Effector CD4-positive, alpha-beta T cell (primary cell): ENCODE data around the gene CRYL1.

ENCODE experiments used
- DNase-seq: peaks from one replicate; pipeline ENCODE4 v3.0.0-alpha.2; 2020

The CRYL1 gene

DNA sequence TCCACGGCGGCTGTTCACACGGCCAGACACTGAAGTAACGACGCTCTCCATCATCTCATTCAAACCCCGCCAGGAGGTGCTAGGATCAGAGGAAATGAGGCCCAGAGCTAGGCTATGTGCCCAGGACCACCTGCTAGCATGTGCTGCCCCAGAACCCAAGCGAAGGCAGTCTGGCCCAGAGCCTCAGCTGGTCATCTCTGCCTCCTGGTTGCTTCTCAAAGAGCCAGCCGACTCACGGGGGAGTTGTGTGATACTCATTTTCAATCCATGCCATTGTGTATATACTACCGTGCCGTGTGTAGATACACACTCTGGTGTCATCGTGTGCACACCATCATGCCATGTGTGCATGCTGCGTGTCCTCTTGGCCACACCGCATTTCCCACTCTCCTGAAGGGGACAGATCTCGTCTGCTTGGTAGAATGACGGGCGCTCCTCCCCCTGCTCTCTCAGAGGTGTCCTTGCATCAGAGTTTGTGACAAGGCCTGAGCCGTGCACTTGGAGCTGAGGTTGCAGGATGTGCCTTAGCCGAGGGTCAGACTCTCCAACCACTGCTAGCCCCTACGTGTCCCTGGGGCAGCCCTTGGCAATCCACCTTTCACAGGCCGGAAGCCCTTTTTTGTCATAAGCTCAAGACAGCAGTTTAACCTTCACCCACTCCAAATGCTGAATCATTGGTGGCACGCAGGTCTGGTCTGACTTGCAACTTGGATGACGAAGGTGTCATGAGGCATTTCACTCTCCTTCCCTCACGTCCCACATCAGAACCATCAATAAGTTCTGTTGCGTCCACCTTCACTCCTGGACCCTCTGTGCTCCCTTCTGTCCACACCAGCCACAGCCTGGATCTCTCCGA lies 130.4 kb downstream of the CRYL1 start:
- no peak for DNase-seq

DNA sequence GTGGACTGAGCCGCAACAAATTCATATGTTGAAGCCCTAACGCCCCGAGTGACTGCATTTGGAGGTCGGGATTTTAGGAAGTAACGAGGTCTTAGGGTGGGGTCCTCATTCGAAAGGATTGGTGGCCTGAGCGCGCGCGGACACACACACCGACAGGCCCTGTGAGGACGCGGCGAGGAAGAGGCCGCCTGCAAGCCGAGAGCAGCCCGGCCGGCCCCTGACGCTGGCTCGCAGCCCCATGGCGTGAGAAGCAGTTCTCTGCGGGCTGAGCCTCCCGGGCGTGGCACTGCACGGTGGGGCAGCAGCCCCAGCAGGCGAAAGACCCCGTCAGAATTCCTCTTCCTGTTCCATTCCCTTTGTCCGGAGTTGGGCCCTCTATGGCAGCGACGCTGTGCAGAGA lies 131.2 kb downstream of the CRYL1 start:
- DNase-seq, result no peak

GRCh38 chr13:20394169-20394501 lies 131.5 kb downstream of the CRYL1 start:
- DNase-seq, result no peak

- no peak for DNase-seq
These were observed 132.1 kb downstream of the CRYL1 start for GRCh38 chr13:20393273-20394168.

DNA sequence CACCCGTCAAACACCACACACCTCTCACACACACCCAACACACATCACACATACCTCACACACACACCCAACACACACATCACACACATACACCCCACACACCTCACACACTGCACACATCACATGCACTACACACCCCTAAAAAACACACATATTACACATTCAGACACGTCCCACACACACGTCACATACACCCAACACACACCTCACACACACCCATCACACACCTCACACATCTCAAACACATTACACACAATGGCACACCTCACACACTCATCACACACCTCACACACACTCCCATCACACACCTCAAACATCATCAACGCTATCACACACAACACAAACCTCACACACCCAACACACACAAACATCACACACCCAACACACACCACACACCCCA lies 133.1 kb downstream of the CRYL1 start:
- DNase-seq, result no peak

- DNase-seq, result no peak
These were observed 133.8 kb downstream of the CRYL1 start for GRCh38 chr13:20391597-20392452.

- DNase-seq, result no peak
These were observed 135.0 kb downstream of the CRYL1 start for GRCh38 chr13:20390526-20391175.

GRCh38 chr13:20389696-20390525 lies 135.7 kb downstream of the CRYL1 start:
- DNase-seq, result no peak

DNA sequence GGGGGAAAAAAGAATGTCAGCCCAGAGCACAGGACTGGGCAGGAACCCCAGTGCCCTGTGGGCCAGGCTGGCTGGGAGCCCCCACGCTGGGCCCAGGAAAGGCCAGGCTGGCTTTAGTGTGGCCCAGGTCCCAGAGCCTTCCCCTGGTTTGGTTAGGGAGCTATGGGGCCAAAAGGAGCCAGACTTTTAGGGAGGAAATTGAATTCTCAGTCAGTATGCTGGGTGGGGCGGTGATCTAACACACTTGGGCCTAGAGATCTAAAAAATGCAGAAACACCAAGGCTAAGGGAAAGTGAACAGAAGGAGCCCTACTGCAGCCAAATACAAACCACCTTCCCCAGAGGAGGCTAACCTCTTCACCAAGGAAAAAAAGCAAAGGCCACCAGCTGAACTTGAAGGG lies 137.5 kb downstream of the CRYL1 start:
- DNase-seq, result no peak

GRCh38 chr13:20387441-20387971 lies 138.2 kb downstream of the CRYL1 start:
- no peak for DNase-seq

DNA sequence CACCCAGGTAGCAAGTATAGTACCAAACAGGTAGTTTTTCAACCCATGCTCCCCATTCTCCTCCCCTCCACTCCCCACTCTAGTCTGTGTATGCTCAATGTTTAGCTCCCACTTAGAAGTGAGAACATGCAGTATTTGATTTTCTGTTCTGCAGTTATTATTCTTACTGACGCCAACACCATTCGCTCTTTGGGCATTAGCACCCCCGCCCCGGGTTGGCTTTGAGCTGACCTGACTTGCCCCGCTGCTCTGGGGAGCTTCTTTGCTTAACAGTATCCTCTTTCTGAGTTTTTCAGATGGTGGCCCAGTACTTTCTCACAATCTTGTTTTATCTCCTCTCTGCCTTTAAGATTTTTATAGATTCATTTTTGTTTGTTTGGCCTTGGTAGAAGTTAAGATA lies 138.7 kb downstream of the CRYL1 start:
- no peak for DNase-seq

GRCh38 chr13:20383058-20383457 lies 142.6 kb downstream of the CRYL1 start:
- no peak for DNase-seq

GRCh38 chr13:20381401-20381800 lies 144.3 kb downstream of the CRYL1 start:
- DNase-seq, result no peak

- no peak for DNase-seq
These were observed 146.9 kb downstream of the CRYL1 start for GRCh38 chr13:20378721-20379120.

DNA sequence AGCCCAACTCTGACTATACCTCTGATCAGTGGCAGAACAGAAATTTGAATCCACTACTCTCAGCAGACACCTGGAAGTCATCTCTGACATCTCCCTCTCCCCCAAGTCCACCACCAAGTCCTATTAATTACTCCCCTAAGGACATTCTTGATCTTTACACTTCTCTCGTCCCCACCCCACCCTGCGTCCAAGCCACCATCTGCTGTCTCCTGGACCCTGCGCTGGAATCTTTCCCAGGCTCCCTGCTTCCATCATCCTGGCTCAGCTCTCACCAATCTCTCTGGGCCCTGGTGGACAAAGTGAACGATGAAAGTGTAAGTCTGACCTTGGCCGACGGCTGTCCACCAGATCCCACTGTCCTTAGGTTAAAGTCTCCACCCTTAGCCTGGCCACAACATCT lies 147.9 kb downstream of the CRYL1 start:
- no peak for DNase-seq

DNA sequence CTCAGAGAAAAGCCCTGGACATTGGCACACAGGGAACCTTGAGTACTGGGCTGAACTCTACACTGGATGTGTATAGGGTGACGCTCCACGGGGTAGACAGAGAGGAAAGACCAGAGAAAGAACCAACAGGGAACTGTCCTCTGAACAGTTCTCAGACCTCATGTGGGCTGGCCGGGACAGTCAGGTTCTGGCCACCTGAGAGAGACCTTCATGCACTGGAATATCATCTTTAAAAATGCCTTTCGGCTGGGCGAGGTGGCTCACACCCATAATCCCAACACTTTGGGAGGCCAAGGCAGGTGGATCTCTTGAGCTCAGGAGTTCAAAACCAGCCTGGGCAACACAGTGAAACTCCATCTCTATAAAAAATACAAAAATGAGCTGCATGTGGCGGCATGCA lies 149.8 kb downstream of the CRYL1 start:
- no peak for DNase-seq

- DNase-seq, result no peak
These were observed 151.8 kb downstream of the CRYL1 start for GRCh38 chr13:20373861-20374260.

- DNase-seq, result no peak
These were observed 153.8 kb downstream of the CRYL1 start for GRCh38 chr13:20371825-20372224.

- DNase-seq, result no peak
These were observed 154.7 kb downstream of the CRYL1 start for GRCh38 chr13:20370815-20371421.

DNA sequence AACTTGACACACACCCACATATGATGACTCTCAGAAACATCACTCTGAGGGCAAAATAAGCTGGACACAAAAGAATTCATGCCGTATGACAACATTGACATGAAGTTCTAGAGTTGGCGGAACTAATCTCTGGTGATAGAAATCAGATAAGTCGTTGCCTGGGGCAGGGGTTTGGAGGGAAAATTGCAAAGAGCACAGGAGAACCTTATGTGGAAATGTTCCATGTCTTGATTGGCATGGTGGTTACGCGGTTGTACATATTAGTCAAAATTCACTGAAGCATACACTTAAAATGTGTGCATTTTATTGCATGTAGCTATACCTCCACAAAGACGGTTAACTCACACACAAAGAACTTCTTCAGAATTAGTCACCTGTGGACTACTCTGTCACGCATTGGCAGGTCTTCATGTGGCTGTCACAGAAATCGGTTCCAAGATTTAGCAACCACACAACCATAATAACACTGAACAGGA lies 155.7 kb downstream of the CRYL1 start:
- no peak for DNase-seq

- DNase-seq, result no peak
These were observed 159.6 kb downstream of the CRYL1 start for GRCh38 chr13:20366056-20366455.
